Measurements from ENCODE around the gene FARP1. TPM values are rescaled to one million over a fixed set of nuclear protein-coding genes. Genes with fewer than 3 reads are reported as not detected.

Gene FARP1
- total and polyA plus RNA-seq, 7 donors, result 6.9 to 96.4 (median 32.9) TPM

GRCh38 chr13:98487522-98487921 lies 344.6 kb downstream of the FARP1 start:
- Histone ChIP-seq H3K36me3 (no peaks in the 10 kb centered on the region), H3K27ac (peak overlapping the region in 3 of 4 donors; percentile 21 to 88 (median 84)), H3K9me3 (no peaks in the 10 kb centered on the region), H3K4me1 (peaks cover 0 to 100% (median 92%) of the 10 kb centered on the region in 4 donors), H3K4me3 (no peak overlapping the region), H3K27me3 (no peaks in the 10 kb centered on the region)
- no peak for DNase-seq
- intact Hi-C loops (cut with DNase I), result no loop called here
- no peak for TF ChIP-seq POLR2AphosphoS5 (IDR thresholded peaks at IDR 0.05)
- no peak for TF ChIP-seq CTCF (IDR thresholded peaks at IDR 0.05)
- no peak for TF ChIP-seq EP300 (IDR thresholded peaks at IDR 0.05)
- TF ChIP-seq POLR2A (IDR thresholded peaks at IDR 0.05), result no peak
- WGBS, 2 donors, result 65 to 77% methylated on average over 5 of the region's 5 CpGs

GRCh38 chr13:98488736-98489135 lies 345.8 kb downstream of the FARP1 start:
- Histone ChIP-seq H3K4me3 (no peak overlapping the region), H3K27ac (peak overlapping the region in 3 of 4 donors; percentile 45 to 88 (median 84)), H3K36me3 (no peaks in the 10 kb centered on the region), H3K9me3 (no peaks in the 10 kb centered on the region), H3K27me3 (no peaks in the 10 kb centered on the region), H3K4me1 (peaks cover 0 to 100% (median 92%) of the 10 kb centered on the region in 4 donors)
- TF ChIP-seq POLR2AphosphoS5 (IDR thresholded peaks at IDR 0.05) (peak in 1 of 4 donors; percentile 30), EP300 (IDR thresholded peaks at IDR 0.05) (peak in 1 of 4 donors; percentile 30), POLR2A (IDR thresholded peaks at IDR 0.05) (no peak)
- no peak for DNase-seq
- WGBS, 2 donors, result 75 to 84% methylated on average over 11 of the region's 11 CpGs
- intact Hi-C loops (cut with DNase I), result no loop called here

- peak overlapping the region in 3 of 4 donors; percentile 45 to 88 (median 84) for H3K27ac ChIP-seq
- WGBS, 2 donors, result 84 to 85% methylated on average over 8 of the region's 8 CpGs
- DNase-seq, result no peak
- intact Hi-C loops (cut with DNase I), result no loop called here
- peaks cover 0 to 100% (median 90%) of the 10 kb centered on the region in 4 donors for H3K4me1 ChIP-seq
- no peaks in the 10 kb centered on the region for H3K27me3 ChIP-seq
- no peak overlapping the region for H3K4me3 ChIP-seq
- H3K9me3 ChIP-seq, result no peaks in the 10 kb centered on the region
- TF ChIP-seq EP300 (IDR thresholded peaks at IDR 0.05) (no peak), CTCF (IDR thresholded peaks at IDR 0.05) (no peak), POLR2A (IDR thresholded peaks at IDR 0.05) (no peak), POLR2AphosphoS5 (IDR thresholded peaks at IDR 0.05) (no peak)
- H3K36me3 ChIP-seq, result no peaks in the 10 kb centered on the region
These were observed 346.7 kb downstream of the FARP1 start for GRCh38 chr13:98489446-98490194.

GRCh38 chr13:98490195-98490836 lies 347.4 kb downstream of the FARP1 start:
- no peak for TF ChIP-seq POLR2A (IDR thresholded peaks at IDR 0.05)
- no peak for TF ChIP-seq POLR2AphosphoS5 (IDR thresholded peaks at IDR 0.05)
- TF ChIP-seq CTCF (IDR thresholded peaks at IDR 0.05), result no peak
- Histone ChIP-seq H3K4me1 (peaks cover 0 to 100% (median 90%) of the 10 kb centered on the region in 4 donors), H3K27ac (peak overlapping the region in 3 of 4 donors; percentile 45 to 88 (median 84)), H3K4me3 (no peak overlapping the region), H3K27me3 (no peaks in the 10 kb centered on the region), H3K9me3 (no peaks in the 10 kb centered on the region), H3K36me3 (no peaks in the 10 kb centered on the region)
- intact Hi-C loops (cut with DNase I), result no loop called here
- DNase-seq, result no peak
- 46 to 70% methylated on average over 9 of the region's 9 CpGs for WGBS, 2 donors

- TF ChIP-seq POLR2A (IDR thresholded peaks at IDR 0.05) (no peak), POLR2AphosphoS5 (IDR thresholded peaks at IDR 0.05) (no peak), CTCF (IDR thresholded peaks at IDR 0.05) (no peak)
- Histone ChIP-seq H3K36me3 (no peaks in the 10 kb centered on the region), H3K9me3 (no peaks in the 10 kb centered on the region), H3K4me3 (no peak overlapping the region), H3K4me1 (peaks cover 0 to 100% (median 90%) of the 10 kb centered on the region in 4 donors), H3K27me3 (no peaks in the 10 kb centered on the region), H3K27ac (peak overlapping the region in 3 of 4 donors; percentile 34 to 88 (median 84))
- DNase-seq, result peak; percentile 62
- WGBS, 2 donors, result 84 to 88% methylated on average over 8 of the region's 8 CpGs
- intact Hi-C loops (cut with DNase I), result no loop called here
These were observed 348.0 kb downstream of the FARP1 start for GRCh38 chr13:98490866-98491265.

All from sigmoid colon (tissue), 7 donors.